HG03196 (cell line): ENCODE results near the gene LRBA.
"Not testable (repeated sequence)": the region's sequence is repeated elsewhere in the genome, so short reads cannot be mapped to it uniquely, and the experiment has no call there.

ENCODE experiments used
- ATAC-seq: cut with Tn5 transposase; IDR thresholded peaks from one replicate; pipeline ENCODE4 v1.9.1; 2021; ENCODE audit not compliant: unreplicated experiment

LRBA gene

GRCh38 chr4:150574678-150575077 is 440.4 kb downstream of the LRBA start:
- no peak for ATAC-seq

- no peak for ATAC-seq
These were observed 441.6 kb downstream of the LRBA start for GRCh38 chr4:150573534-150573933.

GRCh38 chr4:150572704-150573504 is 442.2 kb downstream of the LRBA start:
- no peak for ATAC-seq

- no peak for ATAC-seq
These were observed 444.2 kb downstream of the LRBA start for GRCh38 chr4:150570862-150571261.

GRCh38 chr4:150569998-150570535 is 445.0 kb downstream of the LRBA start:
- no peak for ATAC-seq

GRCh38 chr4:150569384-150569987 is 445.6 kb downstream of the LRBA start:
- no peak for ATAC-seq

- no peak for ATAC-seq
These were observed 448.0 kb downstream of the LRBA start for GRCh38 chr4:150567070-150567469.

- ATAC-seq: not testable (repeated sequence)
These were observed 450.1 kb downstream of the LRBA start for GRCh38 chr4:150564967-150565366.

- no peak for ATAC-seq
These were observed 452.3 kb downstream of the LRBA start for GRCh38 chr4:150562751-150563150.

GRCh38 chr4:150562250-150562649 is 452.8 kb downstream of the LRBA start:
- no peak for ATAC-seq

GRCh38 chr4:150561143-150561737 is 453.8 kb downstream of the LRBA start:
- no peak for ATAC-seq

- ATAC-seq: not testable (repeated sequence)
These were observed 457.3 kb downstream of the LRBA start for GRCh38 chr4:150557811-150558210.

- ATAC-seq: no peak
These were observed 467.8 kb downstream of the LRBA start for GRCh38 chr4:150547154-150547838.

- ATAC-seq: no peak
These were observed 468.8 kb downstream of the LRBA start for GRCh38 chr4:150546286-150546685.

GRCh38 chr4:150543042-150543441 is 472.0 kb downstream of the LRBA start:
- ATAC-seq: no peak

GRCh38 chr4:150541681-150542080 is 473.4 kb downstream of the LRBA start:
- ATAC-seq: no peak

GRCh38 chr4:150540959-150541360 is 474.1 kb downstream of the LRBA start:
- no peak for ATAC-seq

GRCh38 chr4:150540536-150540935 is 474.5 kb downstream of the LRBA start:
- ATAC-seq: no peak

- ATAC-seq: not testable (repeated sequence)
These were observed 477.2 kb downstream of the LRBA start for GRCh38 chr4:150537911-150538310.

- no peak for ATAC-seq
These were observed 480.3 kb downstream of the LRBA start for GRCh38 chr4:150534818-150535217.

- no peak for ATAC-seq
These were observed 481.4 kb downstream of the LRBA start for GRCh38 chr4:150533673-150534072.
